ENCODE results near the gene IKBKE.
"Not testable (repeated sequence)": the region's sequence is repeated elsewhere in the genome, so short reads cannot be mapped to it uniquely, and the experiment has no call there.

IKBKE gene

DNA sequence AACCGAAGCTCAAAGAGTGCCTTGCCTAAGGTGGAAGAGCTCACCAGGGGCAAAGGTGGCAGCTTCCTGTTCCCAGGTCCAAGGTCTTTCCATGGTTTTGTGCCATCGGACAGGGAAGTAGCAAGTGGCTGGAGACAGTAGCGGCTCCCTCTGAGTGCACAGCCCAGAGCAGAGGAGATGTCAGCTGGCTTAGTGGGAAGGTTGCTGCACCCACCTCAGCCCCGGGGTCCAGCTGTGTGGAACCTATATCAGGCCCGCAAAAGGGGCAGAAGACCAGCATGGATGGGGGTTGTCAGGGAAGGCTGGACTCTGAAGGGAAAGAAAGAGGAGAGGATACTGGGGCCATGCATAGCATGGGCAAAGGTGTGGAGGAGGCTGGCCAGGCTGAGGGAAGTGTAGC is 6.8 kb downstream of the IKBKE start:
- DNase-seq, result no peak

DNA sequence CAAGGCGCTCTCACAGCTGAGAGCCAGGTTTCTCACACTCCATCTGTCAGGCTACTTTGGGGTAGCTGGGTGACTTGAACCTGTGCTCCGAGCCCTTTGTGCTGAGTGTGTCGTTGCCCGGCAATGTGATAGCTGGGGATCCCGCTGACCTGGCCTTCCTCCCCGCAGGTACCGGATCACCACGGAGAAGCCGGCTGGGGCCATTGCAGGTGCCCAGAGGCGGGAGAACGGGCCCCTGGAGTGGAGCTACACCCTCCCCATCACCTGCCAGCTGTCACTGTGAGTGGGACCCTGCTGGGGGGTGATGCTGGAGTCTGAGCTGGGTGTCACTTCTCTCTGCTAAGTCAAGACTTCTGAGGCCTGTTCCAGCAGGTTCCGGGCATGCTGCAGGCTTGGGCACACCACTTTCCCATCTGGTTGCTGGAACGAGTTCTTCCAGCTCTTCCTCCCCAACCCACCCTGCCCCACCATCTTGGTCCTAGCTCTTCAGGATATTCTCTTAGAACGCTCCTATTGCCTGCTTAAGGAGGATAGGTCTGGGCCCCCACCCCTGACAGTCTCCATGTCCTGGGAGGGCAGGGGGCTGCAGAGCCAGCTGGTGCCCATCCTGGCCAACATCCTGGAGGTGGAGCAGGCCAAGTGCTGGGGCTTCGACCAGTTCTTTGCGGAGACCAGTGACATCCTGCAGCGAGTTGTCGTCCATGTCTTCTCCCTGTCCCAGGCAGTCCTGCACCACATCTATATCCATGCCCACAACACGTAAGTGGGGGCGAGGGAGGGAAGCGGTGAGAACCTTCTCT is 7.5 kb downstream of the IKBKE start:
- no peak for DNase-seq

DNA sequence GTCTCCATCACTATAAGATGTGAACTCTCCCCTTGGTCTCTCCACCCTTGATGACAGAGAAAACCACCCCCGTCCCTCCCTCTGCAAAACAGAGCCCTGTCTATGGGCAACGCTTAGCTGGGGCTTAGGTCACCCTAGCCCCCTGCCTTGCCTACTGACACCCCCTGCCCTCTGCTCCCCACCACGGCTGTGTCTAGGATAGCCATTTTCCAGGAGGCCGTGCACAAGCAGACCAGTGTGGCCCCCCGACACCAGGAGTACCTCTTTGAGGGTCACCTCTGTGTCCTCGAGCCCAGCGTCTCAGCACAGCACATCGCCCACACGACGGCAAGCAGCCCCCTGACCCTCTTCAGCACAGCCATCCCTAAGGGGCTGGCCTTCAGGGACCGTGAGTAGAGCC is 8.5 kb downstream of the IKBKE start:
- DNase-seq, result no peak

GRCh38 chr1:206479183-206480125 is 9.2 kb downstream of the IKBKE start:
- DNase-seq, result peak; percentile 21

DNA sequence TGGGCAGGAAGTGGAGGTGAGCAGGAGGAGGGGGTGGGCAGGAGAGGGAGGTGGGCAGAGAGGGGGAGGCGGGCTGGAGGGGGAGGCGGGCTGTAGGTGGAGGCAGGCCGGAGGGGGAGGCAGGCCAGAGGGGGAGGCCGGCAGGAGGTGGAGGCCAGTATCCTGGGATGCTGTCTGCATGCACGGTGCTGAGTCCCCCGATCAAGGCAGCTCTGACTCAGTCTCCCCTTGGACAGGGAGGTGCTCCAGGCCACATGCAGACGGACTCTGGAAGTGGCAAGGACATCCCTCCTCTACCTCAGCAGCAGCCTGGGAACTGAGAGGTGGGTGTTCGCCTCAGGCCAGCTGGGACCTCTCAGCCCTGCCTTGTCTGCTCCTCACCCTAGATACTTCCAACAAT is 9.9 kb downstream of the IKBKE start:
- no peak for DNase-seq

GRCh38 chr1:206482611-206483010 is 12.3 kb downstream of the IKBKE start:
- DNase-seq, result no peak

DNA sequence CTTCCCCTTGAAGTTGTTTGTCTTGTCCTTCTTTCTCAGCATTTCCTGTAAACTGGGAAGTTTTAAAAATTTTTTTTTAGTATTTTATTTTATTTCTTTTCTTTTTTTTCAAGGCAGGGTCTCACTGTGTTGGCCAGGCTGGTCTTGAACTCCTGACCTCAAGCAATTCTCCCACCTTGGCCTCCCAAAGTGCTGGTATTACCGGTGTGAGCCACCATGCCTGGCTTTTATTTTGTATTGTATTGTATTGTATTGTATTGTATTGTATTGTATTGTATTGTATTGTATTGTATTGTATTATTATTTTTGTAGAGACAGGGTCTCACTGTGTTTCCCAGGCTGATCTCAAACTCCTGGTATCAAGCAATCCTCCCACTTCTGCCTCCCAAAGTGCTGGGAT is 13.6 kb downstream of the IKBKE start:
- DNase-seq, result not testable (repeated sequence)

DNA sequence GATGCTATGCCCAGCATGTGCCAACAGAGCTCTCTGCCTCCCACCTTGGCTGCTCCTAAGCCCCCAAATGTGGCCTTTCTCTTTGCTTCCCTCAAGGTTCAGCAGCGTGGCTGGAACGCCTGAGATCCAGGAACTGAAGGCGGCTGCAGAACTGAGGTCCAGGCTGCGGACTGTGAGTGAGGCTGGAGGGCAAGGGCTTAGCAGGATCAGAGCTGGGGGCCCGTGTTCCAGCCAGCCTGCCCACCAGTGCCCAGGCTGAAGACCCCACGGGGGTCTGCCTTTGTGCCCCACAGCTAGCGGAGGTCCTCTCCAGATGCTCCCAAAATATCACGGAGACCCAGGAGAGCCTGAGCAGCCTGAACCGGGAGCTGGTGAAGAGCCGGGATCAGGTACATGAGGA is 14.6 kb downstream of the IKBKE start:
- DNase-seq, result no peak

DNA sequence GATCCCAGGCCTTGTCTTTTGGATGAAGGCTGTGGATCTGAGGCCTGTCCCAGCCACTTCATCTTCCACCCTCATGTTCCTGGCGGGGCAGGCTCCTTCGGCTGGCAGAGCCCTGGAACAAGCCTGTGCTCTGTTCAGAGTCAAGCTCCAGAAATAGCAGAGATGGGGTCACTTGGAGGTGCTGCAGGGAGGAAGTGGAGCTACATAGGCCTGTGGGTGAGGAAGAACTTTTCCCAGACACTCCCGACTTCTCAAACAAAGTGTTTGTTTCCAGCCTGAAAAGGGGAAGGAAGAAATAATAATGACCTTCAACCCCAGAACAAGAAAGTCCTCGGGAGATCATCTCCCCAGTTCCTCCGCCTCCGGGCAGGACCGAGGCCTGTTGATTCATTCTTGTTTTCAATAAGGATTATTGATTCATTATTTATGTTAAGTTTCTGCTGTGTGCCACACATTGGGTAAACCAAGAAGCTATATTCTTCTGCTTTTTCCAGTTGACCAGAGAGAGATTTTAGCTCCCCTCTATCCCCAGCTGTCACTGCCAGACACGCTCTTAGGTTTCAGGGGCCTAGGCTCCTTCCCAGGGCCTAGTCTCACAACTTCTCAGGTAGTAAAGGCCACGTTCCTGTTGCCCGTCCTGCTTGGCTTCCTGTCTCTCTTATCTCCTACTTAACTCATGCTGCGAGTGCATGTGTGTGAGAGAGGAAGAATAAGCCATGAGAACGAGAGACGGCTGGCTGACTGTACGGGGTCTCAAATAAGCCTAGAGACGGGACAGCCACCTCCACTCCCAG is 16.9 kb downstream of the IKBKE start:
- no peak for DNase-seq

- no peak for DNase-seq
Measured at GRCh38 chr1:206487970-206488369, 17.7 kb downstream of the IKBKE start.

DNA sequence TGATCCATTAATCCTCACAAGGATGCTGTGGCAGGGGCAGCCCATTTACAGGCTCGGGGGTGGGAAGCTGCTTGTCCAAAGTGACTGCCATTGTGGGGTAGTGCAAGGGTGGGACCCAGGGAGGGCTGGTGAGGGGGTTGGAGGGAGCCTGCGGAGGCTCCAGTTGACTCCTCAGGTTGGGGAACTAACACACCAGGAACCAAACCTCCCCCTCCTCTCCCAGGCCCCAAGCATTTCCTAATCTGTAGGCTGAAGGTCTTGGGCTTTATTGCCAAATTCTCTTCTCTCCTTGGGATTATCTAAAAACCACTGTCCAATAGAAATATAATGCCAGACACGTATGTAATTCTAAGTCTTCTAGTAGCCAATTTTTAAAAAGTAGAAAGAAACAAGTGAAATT is 18.2 kb downstream of the IKBKE start:
- DNase-seq, result no peak

DNA sequence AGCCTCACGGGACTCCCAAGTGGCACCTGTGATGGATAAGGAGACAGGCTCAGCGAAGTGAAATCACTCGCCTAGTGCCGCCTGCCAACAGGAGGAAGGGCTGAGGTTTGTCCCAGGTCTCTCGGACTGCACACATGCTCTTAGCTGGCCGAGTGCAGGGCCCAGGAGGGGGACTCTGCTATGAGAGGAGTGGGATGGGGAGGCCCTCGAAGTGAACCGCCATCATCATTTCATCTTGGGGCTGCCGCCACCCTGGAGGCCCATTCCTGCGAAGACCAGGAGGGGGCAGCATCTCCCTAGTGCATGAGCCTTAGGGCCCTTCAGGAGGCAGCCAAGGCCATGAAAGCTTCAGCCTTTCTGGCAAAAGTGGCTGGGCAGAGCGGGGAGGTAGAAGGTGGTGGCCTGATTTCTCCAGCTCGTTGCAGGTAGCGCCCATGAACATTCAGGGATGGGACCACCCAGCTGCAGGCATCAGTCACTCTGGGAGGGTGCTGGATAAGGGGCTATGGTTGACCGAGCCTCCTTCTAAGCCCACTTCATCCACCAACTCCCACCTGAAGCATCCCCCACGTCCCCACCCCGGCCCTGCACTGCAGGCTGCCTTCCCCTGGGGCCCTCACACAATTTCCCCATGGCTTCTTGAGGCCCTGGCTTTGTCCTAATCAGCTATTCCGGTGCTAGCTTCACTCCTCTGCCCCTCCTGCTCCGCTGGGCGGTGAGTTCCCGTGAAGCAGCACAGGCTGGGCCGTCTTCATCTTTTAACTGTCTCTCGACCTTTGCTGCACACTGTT is 19.9 kb downstream of the IKBKE start:
- peak; percentile 42 for DNase-seq

GRCh38 chr1:206490771-206491405 is 20.6 kb downstream of the IKBKE start:
- DNase-seq, result no peak

DNA sequence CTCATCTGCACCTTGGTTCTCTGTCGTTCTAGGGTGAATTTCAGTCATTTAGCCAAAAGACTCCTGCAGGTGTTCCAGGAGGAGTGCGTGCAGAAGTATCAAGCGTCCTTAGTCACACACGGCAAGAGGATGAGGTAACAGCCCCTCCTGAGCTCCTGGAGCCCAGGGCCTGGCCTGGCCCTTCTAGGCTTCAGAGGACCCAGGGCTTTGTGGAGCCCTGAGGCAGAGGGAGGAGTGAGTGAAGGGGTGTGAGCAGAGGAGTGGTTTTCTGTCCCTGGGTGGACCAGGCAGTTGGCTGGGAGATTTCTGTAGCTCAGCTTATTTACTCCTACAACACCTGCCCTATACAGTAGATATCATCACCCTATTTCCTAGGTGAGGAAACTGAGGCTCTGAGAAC is 21.3 kb downstream of the IKBKE start:
- DNase-seq, result no peak

- no peak for DNase-seq
Measured at GRCh38 chr1:206492589-206492988, 22.3 kb downstream of the IKBKE start.

DNA sequence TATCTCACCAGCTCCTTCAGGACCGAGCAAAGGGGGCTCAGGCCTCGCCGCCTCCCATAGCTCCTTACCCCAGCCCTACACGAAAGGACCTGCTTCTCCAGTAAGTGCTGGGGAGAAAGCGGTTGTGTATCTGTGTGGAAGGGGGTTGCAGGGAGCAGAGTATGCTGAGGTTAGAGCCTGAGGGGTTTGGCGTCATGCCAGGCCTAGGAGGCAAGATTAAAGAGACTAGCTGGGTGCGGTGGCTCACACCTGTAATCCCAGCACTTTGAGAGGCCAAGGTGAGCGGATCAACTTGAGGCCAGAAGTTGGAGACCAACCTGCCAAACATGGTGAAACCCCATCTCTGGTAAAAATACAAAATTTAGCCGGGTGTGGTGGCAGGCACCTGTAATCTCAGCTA is 23.0 kb downstream of the IKBKE start:
- DNase-seq, result no peak

GRCh38 chr1:206495011-206495461 is 24.8 kb downstream of the IKBKE start:
- no peak for DNase-seq

- no peak for DNase-seq
Measured at GRCh38 chr1:206495493-206496046, 25.3 kb downstream of the IKBKE start.

GRCh38 chr1:206496131-206496793 is 26.0 kb downstream of the IKBKE start:
- DNase-seq, result no peak

DNA sequence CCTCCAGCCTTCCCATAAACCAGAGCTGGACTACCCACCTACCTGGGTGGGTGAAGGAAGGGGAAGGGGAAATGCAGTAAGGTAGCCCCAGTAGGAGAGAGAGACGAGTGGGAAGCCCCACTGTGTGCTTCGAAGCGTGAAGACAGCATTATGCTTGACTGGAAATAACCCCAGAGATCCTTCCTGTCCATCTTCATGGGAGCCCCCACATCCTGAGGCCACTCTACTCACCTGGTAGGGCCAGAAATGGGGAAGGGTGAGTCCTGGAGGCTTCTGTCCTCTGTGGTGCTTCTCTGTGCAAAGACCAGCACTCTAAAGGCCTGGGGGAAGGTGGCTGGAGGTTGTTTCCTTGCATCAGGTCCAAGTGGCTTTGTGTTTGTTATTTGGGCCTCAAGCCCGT is 27.1 kb downstream of the IKBKE start:
- no peak for DNase-seq

- no peak for DNase-seq
Measured at GRCh38 chr1:206497774-206498173, 27.5 kb downstream of the IKBKE start.

Data from NCI-H2081 treated with DMSO at 0.1 percent for 48 hours (cell line).